ENCODE results near the gene HECTD4. TPM values are rescaled to one million over a fixed set of nuclear protein-coding genes. Genes with fewer than 3 reads are reported as not detected.

Gene HECTD4
- total and polyA plus RNA-seq, 2 donors (not counting 1 experiment from before 2014, with no cell fraction given) = 46.4 to 92.2 TPM

DNA sequence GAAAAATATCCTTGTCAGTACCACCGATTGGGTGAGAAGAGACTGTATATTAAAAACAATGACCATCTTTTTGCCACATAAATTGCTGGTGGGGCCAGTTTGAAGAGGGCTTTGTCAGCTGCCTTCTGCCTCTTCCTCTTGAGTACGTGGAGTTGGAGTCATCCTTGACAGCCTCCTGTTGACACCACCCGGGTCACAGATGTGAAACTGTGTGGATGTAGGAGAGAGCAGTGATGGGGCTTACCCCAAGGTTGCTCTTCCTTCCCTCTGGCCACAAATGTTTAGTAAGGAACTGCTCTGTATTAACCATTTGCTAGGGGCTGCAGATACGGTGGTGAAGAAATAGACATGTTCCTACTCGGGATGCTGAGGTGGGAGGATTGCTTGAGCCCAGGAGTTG, 48.7 kb upstream of the HECTD4 start:
- Histone ChIP-seq H3K9ac (ENCODE audit: low read length) (no peak overlapping the region), H3K36me3 (replicated peaks in 1 of 2; ENCODE audit: control extremely low read depth in 1 of 2, control insufficient read depth in 1 of 2, extremely low read depth in 1 of 2, insufficient read depth in 2 of 2, low read length in 1 of 2) (no peaks in the 10 kb centered on the region), H3K4me2 (replicated peaks; ENCODE audit: low read depth, low read length, poor library complexity, severe bottlenecking) (no peak overlapping the region), H3K79me2 (ENCODE audit: control insufficient read depth, insufficient read depth, low read length) (peaks cover 87% of the 10 kb centered on the region), H4K20me1 (ENCODE audit: control insufficient read depth, insufficient read depth, low read length, poor library complexity, severe bottlenecking) (peaks cover 31% of the 10 kb centered on the region), H3K27me3 (replicated peaks in 1 of 4; ENCODE audit: control extremely low read depth in 1 of 4, control insufficient read depth in 3 of 4, insufficient read depth in 4 of 4, low read length in 3 of 4) (no peaks in the 10 kb centered on the region), H3K4me1 (ENCODE audit: control insufficient read depth in 2 of 2, insufficient read depth in 2 of 2, low read length in 2 of 2) (no peaks in the 10 kb centered on the region), H3K4me3 (ENCODE audit: control extremely low read depth in 1 of 5, extremely low read depth in 1 of 5, insufficient read depth in 1 of 5, low read depth in 2 of 5, low read length in 4 of 5) (no peak overlapping the region), H3K27ac (ENCODE audit: low read length in 2 of 2) (no peak overlapping the region), H3K9me3 (ENCODE audit: control extremely low read depth in 1 of 3, control insufficient read depth in 2 of 3, insufficient read depth in 1 of 3, low read length in 2 of 3) (no peaks in the 10 kb centered on the region), H2AFZ (ENCODE audit: insufficient read depth, low read depth, low read length, poor library complexity, severe bottlenecking) (no peak overlapping the region)
- H3K9me3 Mint-ChIP-seq (ENCODE audit: insufficient read depth) = no peaks in the 10 kb centered on the region
- no peak overlapping the region for H3K4me3 Mint-ChIP-seq
- intact Hi-C loops (cut with micrococcal nuclease) = no loop called here
- WGBS (ENCODE audit: insufficient coverage) = 50% methylated on average over 2 of the region's 5 CpGs
- CTCF ChIA-PET = no interaction called here
- H3K4me1 Mint-ChIP-seq = peaks cover 9% of the 10 kb centered on the region
- DNase-seq (no peak), ATAC-seq (ENCODE audit: low read depth) (no peak)
- TF ChIP-seq, protein P1, sequence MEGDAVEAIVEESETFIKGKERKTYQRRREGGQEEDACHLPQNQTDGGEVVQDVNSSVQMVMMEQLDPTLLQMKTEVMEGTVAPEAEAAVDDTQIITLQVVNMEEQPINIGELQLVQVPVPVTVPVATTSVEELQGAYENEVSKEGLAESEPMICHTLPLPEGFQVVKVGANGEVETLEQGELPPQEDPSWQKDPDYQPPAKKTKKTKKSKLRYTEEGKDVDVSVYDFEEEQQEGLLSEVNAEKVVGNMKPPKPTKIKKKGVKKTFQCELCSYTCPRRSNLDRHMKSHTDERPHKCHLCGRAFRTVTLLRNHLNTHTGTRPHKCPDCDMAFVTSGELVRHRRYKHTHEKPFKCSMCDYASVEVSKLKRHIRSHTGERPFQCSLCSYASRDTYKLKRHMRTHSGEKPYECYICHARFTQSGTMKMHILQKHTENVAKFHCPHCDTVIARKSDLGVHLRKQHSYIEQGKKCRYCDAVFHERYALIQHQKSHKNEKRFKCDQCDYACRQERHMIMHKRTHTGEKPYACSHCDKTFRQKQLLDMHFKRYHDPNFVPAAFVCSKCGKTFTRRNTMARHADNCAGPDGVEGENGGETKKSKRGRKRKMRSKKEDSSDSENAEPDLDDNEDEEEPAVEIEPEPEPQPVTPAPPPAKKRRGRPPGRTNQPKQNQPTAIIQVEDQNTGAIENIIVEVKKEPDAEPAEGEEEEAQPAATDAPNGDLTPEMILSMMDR (IDR thresholded peaks at IDR 0.05) = no peak
- no peak for TF ChIP-seq EZH2 (IDR thresholded peaks at IDR 0.05; ENCODE audit: borderline replicate concordance, insufficient read depth, low read depth, low read length, poor library complexity, severe bottlenecking)
- no peaks in the 10 kb centered on the region for H3K27me3 Mint-ChIP-seq
- POLR2A ChIA-PET = no interaction called here
- no peak overlapping the region for H3K27ac Mint-ChIP-seq

DNA sequence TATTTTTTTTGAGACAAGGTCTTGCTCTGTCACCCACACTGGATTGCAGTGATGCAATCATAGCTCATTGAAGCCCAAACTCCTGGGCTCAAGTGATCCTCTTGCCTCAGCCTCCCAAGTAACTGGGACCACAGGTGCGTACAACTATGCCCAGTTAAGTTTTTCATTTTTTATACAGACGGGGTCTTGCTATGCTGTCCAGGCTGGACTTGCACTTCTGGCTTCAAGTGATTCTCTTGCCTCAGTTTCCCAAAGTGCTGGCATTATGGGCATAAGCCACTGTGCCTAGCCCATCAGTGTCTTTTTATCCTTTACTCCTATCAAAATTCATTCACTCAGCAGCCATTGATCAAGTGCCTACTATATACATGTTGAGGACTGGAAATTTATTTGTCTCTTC, 45.5 kb upstream of the HECTD4 start:
- Mint-ChIP-seq H3K9me3 (ENCODE audit: insufficient read depth) (no peaks in the 10 kb centered on the region), H3K4me1 (peaks cover 18% of the 10 kb centered on the region), H3K4me3 (no peak overlapping the region), H3K27ac (no peak overlapping the region), H3K27me3 (no peaks in the 10 kb centered on the region)
- Histone ChIP-seq H3K4me1 (ENCODE audit: control insufficient read depth in 2 of 2, insufficient read depth in 2 of 2, low read length in 2 of 2) (no peaks in the 10 kb centered on the region), H3K4me2 (replicated peaks; ENCODE audit: low read depth, low read length, poor library complexity, severe bottlenecking) (no peak overlapping the region), H2AFZ (ENCODE audit: insufficient read depth, low read depth, low read length, poor library complexity, severe bottlenecking) (no peak overlapping the region), H3K27me3 (replicated peaks in 1 of 4; ENCODE audit: control extremely low read depth in 1 of 4, control insufficient read depth in 3 of 4, insufficient read depth in 4 of 4, low read length in 3 of 4) (no peaks in the 10 kb centered on the region), H3K9ac (ENCODE audit: low read length) (no peak overlapping the region), H3K27ac (ENCODE audit: low read length in 2 of 2) (no peak overlapping the region), H3K9me3 (ENCODE audit: control extremely low read depth in 1 of 3, control insufficient read depth in 2 of 3, insufficient read depth in 1 of 3, low read length in 2 of 3) (no peaks in the 10 kb centered on the region), H3K79me2 (ENCODE audit: control insufficient read depth, insufficient read depth, low read length) (peaks cover 94% of the 10 kb centered on the region), H3K4me3 (ENCODE audit: control extremely low read depth in 1 of 5, extremely low read depth in 1 of 5, insufficient read depth in 1 of 5, low read depth in 2 of 5, low read length in 4 of 5) (no peak overlapping the region), H4K20me1 (ENCODE audit: control insufficient read depth, insufficient read depth, low read length, poor library complexity, severe bottlenecking) (peaks cover 42% of the 10 kb centered on the region), H3K36me3 (replicated peaks in 1 of 2; ENCODE audit: control extremely low read depth in 1 of 2, control insufficient read depth in 1 of 2, extremely low read depth in 1 of 2, insufficient read depth in 2 of 2, low read length in 1 of 2) (peaks cover 0 to 2% of the 10 kb centered on the region in 2 experiments)
- POLR2A ChIA-PET = no interaction called here
- CTCF ChIA-PET = no interaction called here
- intact Hi-C loops (cut with micrococcal nuclease) = no loop called here
- no peak for ATAC-seq (ENCODE audit: low read depth)
- DNase-seq = no peak
- 100% methylated on average over 2 of the region's 2 CpGs for WGBS (ENCODE audit: insufficient coverage)
- TF ChIP-seq, protein P1 (IDR thresholded peaks at IDR 0.05) = no peak
- no peak for TF ChIP-seq EZH2 (IDR thresholded peaks at IDR 0.05; ENCODE audit: borderline replicate concordance, insufficient read depth, low read depth, low read length, poor library complexity, severe bottlenecking)

All from B cell (primary cell).